ENCODE results near the gene CYCS. TPM values are rescaled to one million over a fixed set of nuclear protein-coding genes. Genes with fewer than 3 reads are reported as not detected.
A peak's percentile ranks its signal among the peaks of the same experiment; 100 is the strongest.
"Not testable (repeated sequence)": the region's sequence is repeated elsewhere in the genome, so short reads cannot be mapped to it uniquely, and the experiment has no call there.

Gene CYCS
- polyA plus RNA-seq, 2 of the 4 experiments (the other 2 are of a cell fraction): 235 to 304 TPM

DNA sequence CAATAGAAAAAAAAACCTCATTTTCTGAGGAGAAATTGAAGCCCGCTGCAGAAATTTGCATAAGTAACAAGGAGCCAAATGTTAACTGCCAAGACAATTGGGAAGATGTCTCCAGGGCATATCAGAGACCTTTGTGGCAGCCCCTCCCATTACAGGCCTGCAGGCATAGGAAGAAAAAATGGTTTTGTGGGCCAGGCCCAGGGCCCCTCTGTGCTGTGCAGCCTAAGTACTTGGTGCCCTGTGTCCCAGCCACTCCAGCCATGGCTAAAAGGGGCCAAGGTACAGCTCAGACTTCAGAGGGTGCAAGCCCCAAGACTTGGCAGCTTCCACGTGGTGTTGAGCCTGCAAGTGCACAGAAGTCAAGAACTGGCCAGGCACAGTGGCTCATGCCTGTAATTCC is 14.5 kb downstream of the CYCS start:
- POLR2A ChIA-PET; H3K9me3 ChIP-seq; ATAC-seq; H3K4me3 ChIP-seq; FAIRE-seq; H3K4me2 ChIP-seq; H3K27ac ChIP-seq; H3K4me1 ChIP-seq; DNase-seq (ENCODE audit: low read depth in 1 of 2, low spot score in 1 of 2): not testable (repeated sequence)
- CTCF ChIA-PET: interaction anchor here (1.2 to 1.9 kb wide), 2 partner anchors 9 to 12 kb away, joined by 3 to 11 read pairs; no protein-coding TSS in a partner anchor
- 87% methylated on average over 2 of the region's 2 CpGs for WGBS (ENCODE audit: missing lambda C conversion rate)
- peak; percentile 11 for TF ChIP-seq ZFP36 (IDR thresholded peaks at IDR 0.05; ENCODE audit: borderline replicate concordance, partially characterized antibody)

DNA sequence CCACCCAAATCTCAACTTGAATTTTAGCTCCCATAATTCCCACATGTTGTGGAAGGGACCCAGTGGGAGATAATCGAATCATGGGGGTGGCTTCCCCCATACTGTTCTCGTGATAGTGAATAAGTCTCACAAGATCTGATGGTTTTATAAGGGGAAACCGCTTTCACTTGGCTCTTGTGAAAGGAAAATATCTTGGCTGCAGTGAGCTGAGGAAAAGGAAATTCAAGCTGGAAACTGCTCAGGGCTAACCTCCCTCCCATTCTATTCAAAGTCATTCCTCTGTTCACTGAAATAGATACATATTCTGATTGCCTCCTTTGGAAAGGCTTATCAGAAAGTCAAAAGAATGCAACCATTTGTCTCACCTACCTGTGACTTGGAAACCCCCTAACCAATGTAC is 15.8 kb downstream of the CYCS start:
- WGBS (ENCODE audit: missing lambda C conversion rate): 56% methylated on average over 3 of the region's 3 CpGs
- TF ChIP-seq JUNB (IDR thresholded peaks at IDR 0.05) (no peak), NR3C1 (IDR thresholded peaks at IDR 0.05) (no peak), ZC3H11A (IDR thresholded peaks at IDR 0.05) (no peak), HDAC2 (IDR thresholded peaks at IDR 0.05) (no peak), CBX2 (IDR thresholded peaks at IDR 0.05; ENCODE audit: borderline replicate concordance, low read depth) (no peak), HOXA7 (CRISPR knock-in tag; IDR thresholded peaks at IDR 0.05) (no peak), POLR2A (IDR thresholded peaks at IDR 0.05; ENCODE audit: low read length) (no peak), TP53 (CRISPR knock-in tag; IDR thresholded peaks at IDR 0.05) (no peak), EP300 (IDR thresholded peaks at IDR 0.05) (no peak), PHF8 (IDR thresholded peaks at IDR 0.05; ENCODE audit: borderline replicate concordance, low read depth) (no peak), JUN (IDR thresholded peaks at IDR 0.05) (no peak), CHD2 (IDR thresholded peaks at IDR 0.05; ENCODE audit: low read length, partially characterized antibody) (no peak), ZNF302 (CRISPR knock-in tag; IDR thresholded peaks at IDR 0.05) (no peak), CBX8 (IDR thresholded peaks at IDR 0.05) (no peak), MAFK (IDR thresholded peaks at IDR 0.05; ENCODE audit: partially characterized antibody) (no peak), KDM5A (IDR thresholded peaks at IDR 0.05) (no peak), KDM1A (IDR thresholded peaks at IDR 0.05; ENCODE audit: low read depth) (no peak)
- TF ChIP-seq, protein P1, sequence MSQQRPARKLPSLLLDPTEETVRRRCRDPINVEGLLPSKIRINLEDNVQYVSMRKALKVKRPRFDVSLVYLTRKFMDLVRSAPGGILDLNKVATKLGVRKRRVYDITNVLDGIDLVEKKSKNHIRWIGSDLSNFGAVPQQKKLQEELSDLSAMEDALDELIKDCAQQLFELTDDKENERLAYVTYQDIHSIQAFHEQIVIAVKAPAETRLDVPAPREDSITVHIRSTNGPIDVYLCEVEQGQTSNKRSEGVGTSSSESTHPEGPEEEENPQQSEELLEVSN (IDR thresholded peaks at IDR 0.05; ENCODE audit: borderline replicate concordance, low read depth): no peak
- Histone ChIP-seq H3K9me3 (no peaks in the 10 kb centered on the region), H3K27ac (no peak overlapping the region), H3K4me1 (no peaks in the 10 kb centered on the region), H3K4me2 (no peak overlapping the region), H3K4me3 (no peak overlapping the region)
- FAIRE-seq (no peak), DNase-seq (ENCODE audit: low read depth in 1 of 2, low spot score in 1 of 2) (no peak), ATAC-seq (no peak)
- CTCF ChIA-PET: interaction anchor here (0.6 to 3.3 kb wide), 4 partner anchors 11 to 784 kb away, joined by 3 to 19 read pairs (median 8); no protein-coding TSS in a partner anchor
- POLR2A ChIA-PET: no interaction called here

DNA sequence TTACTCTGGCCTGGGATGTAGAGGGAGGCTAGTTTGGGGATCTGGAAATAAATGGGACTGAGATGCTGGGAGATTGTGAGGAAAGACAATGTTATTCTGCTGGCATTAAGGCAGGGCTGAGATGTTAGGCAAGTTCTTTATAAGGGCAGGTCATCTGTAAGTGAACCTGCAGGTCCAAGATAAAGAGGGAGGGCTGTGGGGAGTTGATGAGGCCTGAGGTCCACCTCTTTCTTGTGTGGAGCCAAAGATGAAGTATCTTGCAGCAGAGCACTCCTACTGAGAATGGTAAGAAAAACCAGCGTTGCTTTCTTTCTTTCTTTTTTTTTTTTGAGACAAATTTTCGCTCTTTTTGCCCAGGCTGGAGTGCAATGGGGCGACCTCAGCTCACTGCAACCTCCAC is 19.1 kb downstream of the CYCS start:
- no peak for DNase-seq (ENCODE audit: low read depth in 1 of 2, low spot score in 1 of 2)
- ATAC-seq: no peak
- no peak for FAIRE-seq
- ChIA-PET CTCF (interaction anchor here (1.1 to 3.3 kb wide), 5 partner anchors 8 to 293 kb away, joined by 3 to 26 read pairs (median 7); no protein-coding TSS in a partner anchor), POLR2A (interaction anchor here (1.3 kb wide), 1 partner anchor 19 kb away, joined by 5 read pairs; the partner anchor contains the start of gene CYCS)
- Histone ChIP-seq H3K27ac (no peak overlapping the region), H3K9me3 (no peaks in the 10 kb centered on the region), H3K4me3 (no peak overlapping the region), H3K4me1 (no peaks in the 10 kb centered on the region), H3K4me2 (no peak overlapping the region)
- 63% methylated on average over 3 of the region's 3 CpGs for WGBS (ENCODE audit: missing lambda C conversion rate)
- TF ChIP-seq MYC (IDR thresholded peaks at IDR 0.05; ENCODE audit: borderline replicate concordance, low read length): no peak
- TF ChIP-seq CHD2 (IDR thresholded peaks at IDR 0.05; ENCODE audit: low read length, partially characterized antibody): no peak
- no peak for TF ChIP-seq CHD4 (IDR thresholded peaks at IDR 0.05; ENCODE audit: borderline replicate concordance)
- no peak for TF ChIP-seq HDAC2 (IDR thresholded peaks at IDR 0.05)
- TF ChIP-seq RCOR1 (IDR thresholded peaks at IDR 0.05; ENCODE audit: low read depth, low read length): no peak
- no peak for TF ChIP-seq HEYL (CRISPR knock-in tag; IDR thresholded peaks at IDR 0.05)
- TF ChIP-seq SMC3 (IDR thresholded peaks at IDR 0.05): no peak
- TF ChIP-seq, protein P2, sequence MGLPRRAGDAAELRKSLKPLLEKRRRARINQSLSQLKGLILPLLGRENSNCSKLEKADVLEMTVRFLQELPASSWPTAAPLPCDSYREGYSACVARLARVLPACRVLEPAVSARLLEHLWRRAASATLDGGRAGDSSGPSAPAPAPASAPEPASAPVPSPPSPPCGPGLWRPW (IDR thresholded peaks at IDR 0.05): no peak
- no peak for TF ChIP-seq ZNF302 (CRISPR knock-in tag; IDR thresholded peaks at IDR 0.05)
- TF ChIP-seq HOXA7 (CRISPR knock-in tag; IDR thresholded peaks at IDR 0.05): no peak
- TF ChIP-seq, protein P3, sequence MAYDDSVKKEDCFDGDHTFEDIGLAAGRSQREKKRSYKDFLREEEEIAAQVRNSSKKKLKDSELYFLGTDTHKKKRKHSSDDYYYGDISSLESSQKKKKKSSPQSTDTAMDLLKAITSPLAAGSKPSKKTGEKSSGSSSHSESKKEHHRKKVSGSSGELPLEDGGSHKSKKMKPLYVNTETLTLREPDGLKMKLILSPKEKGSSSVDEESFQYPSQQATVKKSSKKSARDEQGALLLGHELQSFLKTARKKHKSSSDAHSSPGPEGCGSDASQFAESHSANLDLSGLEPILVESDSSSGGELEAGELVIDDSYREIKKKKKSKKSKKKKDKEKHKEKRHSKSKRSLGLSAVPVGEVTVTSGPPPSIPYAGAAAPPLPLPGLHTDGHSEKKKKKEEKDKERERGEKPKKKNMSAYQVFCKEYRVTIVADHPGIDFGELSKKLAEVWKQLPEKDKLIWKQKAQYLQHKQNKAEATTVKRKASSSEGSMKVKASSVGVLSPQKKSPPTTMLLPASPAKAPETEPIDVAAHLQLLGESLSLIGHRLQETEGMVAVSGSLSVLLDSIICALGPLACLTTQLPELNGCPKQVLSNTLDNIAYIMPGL (CRISPR knock-in tag; IDR thresholded peaks at IDR 0.05; ENCODE audit: borderline replicate concordance): no peak
- no peak for TF ChIP-seq ZSCAN20 (CRISPR knock-in tag; IDR thresholded peaks at IDR 0.05)
- TF ChIP-seq, protein P4, sequence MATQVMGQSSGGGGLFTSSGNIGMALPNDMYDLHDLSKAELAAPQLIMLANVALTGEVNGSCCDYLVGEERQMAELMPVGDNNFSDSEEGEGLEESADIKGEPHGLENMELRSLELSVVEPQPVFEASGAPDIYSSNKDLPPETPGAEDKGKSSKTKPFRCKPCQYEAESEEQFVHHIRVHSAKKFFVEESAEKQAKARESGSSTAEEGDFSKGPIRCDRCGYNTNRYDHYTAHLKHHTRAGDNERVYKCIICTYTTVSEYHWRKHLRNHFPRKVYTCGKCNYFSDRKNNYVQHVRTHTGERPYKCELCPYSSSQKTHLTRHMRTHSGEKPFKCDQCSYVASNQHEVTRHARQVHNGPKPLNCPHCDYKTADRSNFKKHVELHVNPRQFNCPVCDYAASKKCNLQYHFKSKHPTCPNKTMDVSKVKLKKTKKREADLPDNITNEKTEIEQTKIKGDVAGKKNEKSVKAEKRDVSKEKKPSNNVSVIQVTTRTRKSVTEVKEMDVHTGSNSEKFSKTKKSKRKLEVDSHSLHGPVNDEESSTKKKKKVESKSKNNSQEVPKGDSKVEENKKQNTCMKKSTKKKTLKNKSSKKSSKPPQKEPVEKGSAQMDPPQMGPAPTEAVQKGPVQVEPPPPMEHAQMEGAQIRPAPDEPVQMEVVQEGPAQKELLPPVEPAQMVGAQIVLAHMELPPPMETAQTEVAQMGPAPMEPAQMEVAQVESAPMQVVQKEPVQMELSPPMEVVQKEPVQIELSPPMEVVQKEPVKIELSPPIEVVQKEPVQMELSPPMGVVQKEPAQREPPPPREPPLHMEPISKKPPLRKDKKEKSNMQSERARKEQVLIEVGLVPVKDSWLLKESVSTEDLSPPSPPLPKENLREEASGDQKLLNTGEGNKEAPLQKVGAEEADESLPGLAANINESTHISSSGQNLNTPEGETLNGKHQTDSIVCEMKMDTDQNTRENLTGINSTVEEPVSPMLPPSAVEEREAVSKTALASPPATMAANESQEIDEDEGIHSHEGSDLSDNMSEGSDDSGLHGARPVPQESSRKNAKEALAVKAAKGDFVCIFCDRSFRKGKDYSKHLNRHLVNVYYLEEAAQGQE (IDR thresholded peaks at IDR 0.05): no peak
- no peak for TF ChIP-seq CEBPB (IDR thresholded peaks at IDR 0.05)
- TF ChIP-seq CBX8 (IDR thresholded peaks at IDR 0.05): no peak
- TF ChIP-seq FOSL2 (IDR thresholded peaks at IDR 0.05): no peak
- TF ChIP-seq FOSL2 (CRISPR knock-in tag; IDR thresholded peaks at IDR 0.05): no peak

Data from A549 (cell line).